Measurements from ENCODE around the gene SYMPK. TPM values are rescaled to one million over a fixed set of nuclear protein-coding genes. Genes with fewer than 3 reads are reported as not detected.

The SYMPK gene
- total RNA-seq (2021; ENCODE audit: unreplicated experiment) (47.7 TPM), Bru-seq, nascent RNA (percentile 71 among the genes with signal in this experiment), BruChase-seq, experiment 1, labeled RNA remaining after a 2-hour chase (percentile 81 among the genes with signal in this experiment), BruChase-seq, experiment 2, labeled RNA remaining after a 6-hour chase (percentile 79 among the genes with signal in this experiment)
- polyA plus RNA-seq (2012; ENCODE audit: insufficient read length): 46.6 TPM
- long read RNA-seq, full-length matches to known transcripts: 3 of 23 reads
- long read RNA-seq, partial matches to known transcripts: 11 of 23 reads
- long read RNA-seq, other reads (novel, unspliced or antisense): 9 of 23 reads

- peak within 1 kb of the TSS; percentile 91 for H3K27ac ChIP-seq (ENCODE audit: low read length)
- DNase-seq (ENCODE audit: low read depth, low spot score): peak; percentile 79
- TF ChIP-seq TCF7L2 (IDR thresholded peaks at IDR 0.05; ENCODE audit: low read depth, low read length) (peak; percentile 56; the same call in 1 of the 2 replicates), CTCF (IDR thresholded peaks at IDR 0.05) (no peak), POLR2AphosphoS5 (IDR thresholded peaks at IDR 0.05; ENCODE audit: low read depth, low read length) (peak; percentile 78)
- H3K4me1 ChIP-seq (ENCODE audit: control insufficient read depth, insufficient read depth, low read length): peaks cover 4% of the 10 kb centered on the region; the same call in 1 of the 2 replicates
- peak; percentile 98 for ATAC-seq
- ChIA-PET CTCF (interaction anchor here (0.6 to 0.9 kb wide), 3 partner anchors 19 to 140 kb away, joined by 3 to 5 read pairs (median 3); no protein-coding TSS in a partner anchor), POLR2A (no interaction called here)
- H3K27me3 ChIP-seq (ENCODE audit: control insufficient read depth, insufficient read depth, low read length): no peaks in the 10 kb centered on the region; the same call in 1 of the 2 replicates
- intact Hi-C loops (cut with micrococcal nuclease; ENCODE audit: unreplicated experiment) (no loop called here), in situ Hi-C loops (cut with HindIII; ENCODE audit: low pct_unique_long_range_greater_than_20kb, low sequenced_read_pairs) (no loop called here)
- H3K9me3 ChIP-seq (ENCODE audit: control insufficient read depth, insufficient read depth, low read depth, low read length): no peaks in the 10 kb centered on the region
- peak within 1 kb of the TSS; percentile 95 for H3K4me3 ChIP-seq (ENCODE audit: low read depth in 2 of 2, low read length in 2 of 2)
- H3K36me3 ChIP-seq (ENCODE audit: control insufficient read depth, insufficient read depth, low read length): no peaks in the 10 kb centered on the region; the same call in 1 of the 2 replicates
- no TSS peak for BruUV-seq (replicated peaks)
Observed at GRCh38 chr19:45862564-45863334, at the start of gene SYMPK. SYMPK (minus strand) TSS chr19:45863147; CDS start chr19:45854495, 8,652 bp downstream.

GRCh38 chr19:45911291-45911690 lies 48.3 kb upstream of the SYMPK start:
- in situ Hi-C loops (cut with HindIII; ENCODE audit: low pct_unique_long_range_greater_than_20kb, low sequenced_read_pairs) (no loop called here), intact Hi-C loops (cut with micrococcal nuclease; ENCODE audit: unreplicated experiment) (no loop called here)
- Histone ChIP-seq H3K4me1 (ENCODE audit: control insufficient read depth, insufficient read depth, low read length) (no peaks in the 10 kb centered on the region), H3K4me3 (ENCODE audit: low read depth in 2 of 2, low read length in 2 of 2) (no peak overlapping the region), H3K27me3 (ENCODE audit: control insufficient read depth, insufficient read depth, low read length) (no peaks in the 10 kb centered on the region), H3K27ac (ENCODE audit: low read length) (no peak overlapping the region), H3K9me3 (ENCODE audit: control insufficient read depth, insufficient read depth, low read depth, low read length) (no peaks in the 10 kb centered on the region), H3K36me3 (ENCODE audit: control insufficient read depth, insufficient read depth, low read length) (no peaks in the 10 kb centered on the region)
- DNase-seq (ENCODE audit: low read depth, low spot score) (no peak), ATAC-seq (no peak)
- POLR2A ChIA-PET: no interaction called here
- CTCF ChIA-PET: no interaction called here
- no TSS peak for BruUV-seq (replicated peaks)
- no peak for TF ChIP-seq REST (IDR thresholded peaks at IDR 0.05; ENCODE audit: insufficient read depth in 1 of 2, low read depth in 2 of 2, low read length in 1 of 2)
- TF ChIP-seq CTCF (IDR thresholded peaks at IDR 0.05): no peak
- TF ChIP-seq SIN3A (IDR thresholded peaks at IDR 0.05; ENCODE audit: borderline replicate concordance, insufficient read depth, low read depth, low read length): no peak
- no peak for TF ChIP-seq TCF7L2 (IDR thresholded peaks at IDR 0.05; ENCODE audit: low read depth, low read length)
- TF ChIP-seq POLR2AphosphoS5 (IDR thresholded peaks at IDR 0.05; ENCODE audit: low read depth, low read length): no peak

Measured in Panc1 (cell line).